ENCODE data around the gene MYLK4.

DNA sequence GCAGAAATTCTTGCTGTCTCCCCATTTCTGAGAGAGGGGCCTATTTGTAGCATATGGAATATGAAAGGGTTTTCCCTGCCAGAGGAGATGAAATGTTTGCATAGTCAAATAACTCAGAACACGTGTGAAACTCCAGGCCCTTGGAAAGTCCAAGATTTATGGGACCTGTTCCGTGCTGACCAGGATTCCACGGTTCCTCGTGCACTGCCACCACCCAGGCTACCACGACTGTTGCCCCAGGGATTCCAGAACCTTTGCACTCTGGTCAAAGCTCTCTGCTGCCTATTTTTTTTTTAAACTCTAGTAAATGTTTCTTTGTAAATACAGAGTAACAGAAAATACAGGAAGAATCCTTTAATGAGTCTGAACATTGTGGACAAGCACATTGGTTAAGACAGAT, 35.0 kb downstream of the MYLK4 start:
- TF ChIP-seq CTCF (conservative IDR thresholded peaks at IDR 0.05; ENCODE audit: low read length), result no peak
- no peak for TF ChIP-seq EZH2phosphoT487 (IDR thresholded peaks at IDR 0.05; ENCODE audit: borderline replicate concordance)

Measured in Loucy (cell line).